Spleen (tissue), 11 donors: ENCODE results near the gene XYLT1. TPM values are rescaled to one million over a fixed set of nuclear protein-coding genes. Genes with fewer than 3 reads are reported as not detected.

Source experiments
- DNase-seq: peaks from one replicate; pipeline ENCODE4 v3.0.0-alpha.2; 2020
- H3K27ac ChIP-seq, 8 donors: fragments of 200-600 bp; sonication (generic) in 7 of 8; 1 replicate in 4 of 8; 2 replicates in 4 of 8; pipeline versions ENCODE4 v1.5.0 to v1.8.0; 2016 to 2021; ENCODE audit warnings: inconsistent platforms in 4 of 8, mild to moderate bottlenecking in 4 of 8, moderate library complexity in 1 of 8
- H3K27me3 ChIP-seq, 7 donors: fragments of 200-600 bp; sonication (generic) in 6 of 7; replicated peaks in 1 of 7; 1 replicate in 4 of 7; 2 replicates in 3 of 7; pipeline versions ENCODE4 v1.5.0 to v1.8.0; 2016 to 2021; ENCODE audit warnings: inconsistent platforms in 3 of 7, mild to moderate bottlenecking in 1 of 7
- H3K36me3 ChIP-seq, 6 donors: fragments of 200-600 bp; sonication (generic) in 5 of 6; 1 replicate in 4 of 6; 2 replicates in 2 of 6; pipeline versions ENCODE4 v1.5.0 to v1.8.0; 2016 to 2021; ENCODE audit warnings: inconsistent platforms in 2 of 6
- H3K4me1 ChIP-seq, 6 donors: fragments of 200-600 bp; sonication (generic) in 5 of 6; 1 replicate in 3 of 6; 2 replicates in 3 of 6; pipeline versions ENCODE4 v1.5.0 to v1.8.0; 2016 to 2021; ENCODE audit warnings: inconsistent platforms in 3 of 6
- H3K4me3 ChIP-seq, 8 donors: fragments of 200-600 bp; sonication (generic) in 7 of 8; 1 replicate in 4 of 8; 2 replicates in 4 of 8; pipeline versions ENCODE4 v1.5.0 to v1.8.0; 2016 to 2021; ENCODE audit warnings: inconsistent platforms in 4 of 8, mild to moderate bottlenecking in 4 of 8, moderate library complexity in 2 of 8
- H3K9me3 ChIP-seq, 8 donors: fragments of 200-600 bp; sonication (generic) in 7 of 8; 1 replicate in 4 of 8; 2 replicates in 4 of 8; pipeline versions ENCODE4 v1.5.0 to v1.8.0; 2016 to 2021; ENCODE audit warnings: inconsistent platforms in 4 of 8
- CTCF ChIP-seq, 11 experiments: fragments of 200-600 bp in 7 of 11; fragments of 450-650 bp in 4 of 11; sonication (generic) in 4 of 11; IDR thresholded peaks in 8 of 11; conservative IDR thresholded peaks in 3 of 11; 1 replicate in 7 of 11; 2 replicates in 4 of 11; pipeline versions ENCODE4 v1.4.0 to v1.8.0; 2016 to 2021; ENCODE audit warnings: antibody characterized with exemption in 11 of 11, inconsistent platforms in 4 of 11, mild to moderate bottlenecking in 1 of 11
- POLR2A ChIP-seq, 3 donors: fragments of 450-650 bp; IDR thresholded peaks; one replicate each; pipeline ENCODE4 v1.5.1; 2017; ENCODE audit warnings: antibody characterized with exemption in 3 of 3, mild to moderate bottlenecking in 1 of 3
- POLR2AphosphoS5 ChIP-seq, 3 donors: sonication (generic); formaldehyde crosslinking; IDR thresholded peaks; one replicate each; pipeline ENCODE4 v1.5.1; 2017; ENCODE audit warnings: antibody characterized with exemption in 3 of 3
- WGBS, 5 donors: extraction: QIAGEN DNeasy Blood & Tissue Kit in 3 of 5; methylation state at CpG; one replicate each; pipeline versions ENCODE4 v1.1.5 to v1.1.7; 2013 to 2018; 5-methylcytosine and 5-hydroxymethylcytosine counted together
- intact Hi-C: fragments of 100-400 bp; cut with DNase I; formaldehyde crosslinking; loops from one replicate; pipeline ENCODE4 v1.15.0; 2023; ENCODE audit warnings: low total_unique reads
- polyA plus RNA-seq, 3 donors: library from polyadenylated mRNA; stranded (reverse); fragments of 200-250 nt; gene quantifications; one replicate each; pipeline ENCODE4 v1.2.1, GENCODE V29; 2013
- total RNA-seq, 7 donors: library from RNA; depleted of rRNA in 3 of 7; stranded (reverse); fragments of >200 nt in 3 of 7; fragmentation: NEBNext Ultra II Directional in 4 of 7; extraction: Animal tissue kit (Norgen Biotek cat#: 25700) in 4 of 7; gene quantifications; one replicate each; pipeline versions ENCODE4 v1.1.0 to v1.2.1, GENCODE V29; 2016 to 2021
- donor health status: healthy with polysubstance abuse.
- donor health status: DM: no; HTN: no; CAD: no; lungs with moderate emphysema.
- donor health status: DM: no; HTN: no; CAD: no.
- donor health status: Bipolar disorder and iron deficiency.
- donor health status: healthy.
- donor health status: DM: no; HTN: no; CAD: no.
- donor health status: DM: yes; HTN: yes; CAD: no.

XYLT1 gene
- total and polyA plus RNA-seq, 10 donors: 2.1 to 40.7 (median 23.5) TPM

GRCh38 chr16:17177242-17177958 is 293.4 kb downstream of the XYLT1 start:
- Histone ChIP-seq H3K9me3 (no peaks in the 10 kb centered on the region), H3K27ac (no peak overlapping the region), H3K4me3 (no peak overlapping the region), H3K36me3 (peaks cover 0 to 36% (median 0%) of the 10 kb centered on the region in 6 donors), H3K4me1 (peaks cover 0 to 17% (median 13%) of the 10 kb centered on the region in 6 donors), H3K27me3 (no peaks in the 10 kb centered on the region)
- DNase-seq: no peak
- 74 to 86% (median 81%) methylated on average over 6 of the region's 6 CpGs for WGBS, 5 donors
- intact Hi-C loops: no loop called here
- no peak for TF ChIP-seq POLR2AphosphoS5 (IDR thresholded peaks at IDR 0.05)
- no peak for TF ChIP-seq POLR2A (IDR thresholded peaks at IDR 0.05)
- no peak for TF ChIP-seq CTCF (IDR thresholded peaks at IDR 0.05 in 8 of 11, conservative IDR thresholded peaks at IDR 0.05 in 3 of 11)

GRCh38 chr16:17176199-17176598 is 294.6 kb downstream of the XYLT1 start:
- intact Hi-C loops: no loop called here
- H3K36me3 ChIP-seq: peaks cover 0 to 26% (median 0%) of the 10 kb centered on the region in 6 donors
- TF ChIP-seq CTCF (IDR thresholded peaks at IDR 0.05 in 8 of 11, conservative IDR thresholded peaks at IDR 0.05 in 3 of 11) (no peak), POLR2A (IDR thresholded peaks at IDR 0.05) (no peak), POLR2AphosphoS5 (IDR thresholded peaks at IDR 0.05) (no peak)
- 87 to 95% (median 93%) methylated on average over 6 of the region's 6 CpGs for WGBS, 5 donors
- no peak overlapping the region for H3K27ac ChIP-seq
- no peaks in the 10 kb centered on the region for H3K27me3 ChIP-seq
- no peak for DNase-seq
- H3K4me3 ChIP-seq: no peak overlapping the region
- peaks cover 0 to 29% (median 23%) of the 10 kb centered on the region in 6 donors for H3K4me1 ChIP-seq
- no peaks in the 10 kb centered on the region for H3K9me3 ChIP-seq

GRCh38 chr16:17173281-17173680 is 297.5 kb downstream of the XYLT1 start:
- H3K27ac ChIP-seq: peak overlapping the region in 3 of 8 donors; percentile 60 to 73 (median 68)
- WGBS, 5 donors: 35 to 55% (median 46%) methylated on average over 6 of the region's 6 CpGs
- intact Hi-C loops: no loop called here

More at GRCh38 chr16:17173281-17173680, 297.5 kb downstream of the XYLT1 start:
- peaks cover 0 to 30% (median 0%) of the 10 kb centered on the region in 6 donors for H3K36me3 ChIP-seq
- H3K27me3 ChIP-seq: no peaks in the 10 kb centered on the region
- TF ChIP-seq CTCF (IDR thresholded peaks at IDR 0.05 in 8 of 11, conservative IDR thresholded peaks at IDR 0.05 in 3 of 11) (no peak), POLR2A (IDR thresholded peaks at IDR 0.05) (no peak), POLR2AphosphoS5 (IDR thresholded peaks at IDR 0.05) (peak in 1 of 3 donors; percentile 83)
- peak; percentile 87 for DNase-seq
- H3K4me1 ChIP-seq: peaks cover 0 to 40% (median 25%) of the 10 kb centered on the region in 6 donors
- H3K4me3 ChIP-seq: no peak overlapping the region
- no peaks in the 10 kb centered on the region for H3K9me3 ChIP-seq
